ENCODE measurements around the gene UNG. TPM values are rescaled to one million over a fixed set of nuclear protein-coding genes. Genes with fewer than 3 reads are reported as not detected.

The UNG gene
- total and polyA plus RNA-seq, 2 of the 4 experiments (the other 2 are of a cell fraction): 13.3 to 16.0 TPM

DNA sequence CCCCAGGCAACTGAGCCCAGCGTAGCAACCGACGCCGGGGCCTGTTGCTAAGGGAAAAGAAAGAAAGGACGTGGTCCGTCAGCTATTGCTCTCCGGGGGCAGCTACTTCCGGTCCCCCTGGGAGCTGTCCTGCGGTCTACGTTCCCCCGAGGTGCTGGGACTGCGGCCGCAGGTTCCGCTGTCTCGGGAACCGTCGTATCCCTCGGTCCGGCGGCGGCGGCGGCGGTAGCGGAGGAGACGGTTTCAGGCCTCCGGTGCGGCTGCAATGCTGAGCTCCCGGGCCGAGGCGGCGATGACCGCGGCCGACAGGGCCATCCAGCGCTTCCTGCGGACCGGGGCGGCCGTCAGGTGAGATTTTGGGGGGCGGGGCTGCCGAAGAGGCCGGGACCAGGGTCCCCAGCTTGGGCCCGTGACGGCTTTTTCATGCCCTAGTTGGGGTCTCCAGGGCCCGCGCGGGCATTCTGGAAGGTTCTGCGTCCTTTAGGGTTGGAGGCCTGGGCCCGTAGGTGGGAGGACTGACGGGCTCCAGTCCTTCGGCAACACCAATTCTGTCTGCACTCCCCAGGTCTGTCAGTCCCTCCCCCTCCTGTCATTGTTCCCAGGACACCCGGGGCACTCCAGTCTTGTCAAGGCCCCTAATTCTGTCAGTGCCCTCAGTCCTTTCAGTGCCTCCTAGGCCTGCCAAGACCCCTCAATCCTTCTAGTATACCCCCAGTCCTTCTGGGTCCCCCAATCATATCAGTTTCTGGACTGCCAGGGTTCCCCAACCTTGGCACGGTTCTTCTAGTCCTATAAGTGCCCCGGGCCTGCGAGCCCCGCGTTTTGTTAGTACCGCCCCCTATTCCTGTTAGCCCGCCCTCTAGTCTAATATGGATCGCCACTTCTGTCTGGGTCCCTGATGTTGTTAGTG is 44.7 kb upstream of the UNG start, which contains the start of gene USP30:
Gene USP30 (plus strand): TSS at position 163 of the 910 bp plus-strand sequence. CDS start 103 bp downstream, at position 266.
- intact Hi-C loops (cut with micrococcal nuclease): loop anchor here (2.0 kb wide), 1 partner anchor 32 kb away; the partner anchor contains the start of gene SVOP
- 0 out of 2 replicates have a peak, but pooled peaks cover 4% of the 10 kb centered on the region for H3K4me1 ChIP-seq (ENCODE audit: control insufficient read depth, insufficient read depth, low read length)
- peaks cover 11 to 15% of the 10 kb centered on the region in 2 experiments; a peak in 3 of 4 replicates for H3K79me1 ChIP-seq (ENCODE audit: low read depth in 1 of 2, low read length in 2 of 2)
- no peaks in the 10 kb centered on the region for H3K9me3 ChIP-seq (ENCODE audit: control insufficient read depth, insufficient read depth, low read length)
- ChIA-PET CTCF (interaction anchor here (0.7 kb wide), 1 partner anchor 153 kb away, joined by 3 read pairs; no protein-coding TSS in a partner anchor), POLR2A (ENCODE audit: unreplicated experiment) (no interaction called here)
- in situ Hi-C loops (cut with MboI; ENCODE audit: low sequenced_read_pairs): no loop called here
- H3K27me3 ChIP-seq (ENCODE audit: control insufficient read depth, insufficient read depth, low read length): no peaks in the 10 kb centered on the region
- peak within 1 kb of the TSS; percentile 82 for H3K9ac ChIP-seq (ENCODE audit: low read depth, low read length)
- peak within 1 kb of the TSS; percentile 80 for H3K4ac ChIP-seq (ENCODE audit: low read depth, low read length)
- H3K36me3 ChIP-seq (ENCODE audit: control insufficient read depth, insufficient read depth, low read length): no peaks in the 10 kb centered on the region
- H3K18ac ChIP-seq (ENCODE audit: low read depth, low read length): 0 out of 2 replicates have a peak within 1 kb of the TSS, but pooled peaks have one; percentile 7
- H3K14ac ChIP-seq (replicated peaks; ENCODE audit: low read depth, low read length): peak within 1 kb of the TSS; percentile 92
- H4K8ac ChIP-seq (ENCODE audit: low read depth in 2 of 2, low read length in 2 of 2): peak within 1 kb of the TSS; percentile 97 to 99
- TF ChIP-seq RFX5 (IDR thresholded peaks at IDR 0.05; ENCODE audit: low read depth, low read length) (no peak), MAZ (IDR thresholded peaks at IDR 0.05; ENCODE audit: borderline replicate concordance, low read depth, low read length) (peak; percentile 95), CEBPB (IDR thresholded peaks at IDR 0.05; ENCODE audit: low read depth, low read length) (no peak), CHD1 (IDR thresholded peaks at IDR 0.05; ENCODE audit: low read depth, low read length) (no peak), RCOR1 (IDR thresholded peaks at IDR 0.05; ENCODE audit: insufficient replicate concordance, low read length) (no peak), BHLHE40 (IDR thresholded peaks at IDR 0.05; ENCODE audit: low read depth, low read length) (0 out of 2 replicates have a peak, but pooled peaks have one; percentile 32), FOS (IDR thresholded peaks at IDR 0.05; ENCODE audit: low read depth, low read length) (no peak), MXI1 (IDR thresholded peaks at IDR 0.05; ENCODE audit: borderline replicate concordance, low read depth, low read length) (no peak), NFE2L2 (IDR thresholded peaks at IDR 0.05; ENCODE audit: low read depth, low read length) (no peak), ELK1 (IDR thresholded peaks at IDR 0.05; ENCODE audit: borderline replicate concordance, low read depth, low read length) (no peak), POLR2A (IDR thresholded peaks at IDR 0.05; ENCODE audit: low read depth, low read length) (no peak), SMC3 (IDR thresholded peaks at IDR 0.05; ENCODE audit: low read depth, low read length) (no peak), RAD21 (IDR thresholded peaks at IDR 0.05; ENCODE audit: low read length) (no peak)
- TF ChIP-seq, protein P1, sequence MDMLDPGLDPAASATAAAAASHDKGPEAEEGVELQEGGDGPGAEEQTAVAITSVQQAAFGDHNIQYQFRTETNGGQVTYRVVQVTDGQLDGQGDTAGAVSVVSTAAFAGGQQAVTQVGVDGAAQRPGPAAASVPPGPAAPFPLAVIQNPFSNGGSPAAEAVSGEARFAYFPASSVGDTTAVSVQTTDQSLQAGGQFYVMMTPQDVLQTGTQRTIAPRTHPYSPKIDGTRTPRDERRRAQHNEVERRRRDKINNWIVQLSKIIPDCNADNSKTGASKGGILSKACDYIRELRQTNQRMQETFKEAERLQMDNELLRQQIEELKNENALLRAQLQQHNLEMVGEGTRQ (IDR thresholded peaks at IDR 0.05; ENCODE audit: low read depth, low read length): peak; percentile 26; the same call in 1 of the 2 replicates
- peaks cover 5% of the 10 kb centered on the region for H3K9me1 ChIP-seq (ENCODE audit: insufficient read depth, low read length)
- no peak within 1 kb of the TSS for H2AK5ac ChIP-seq (ENCODE audit: low read depth, low read length)
- no TSS peak for BruUV-seq (replicated peaks)
- peak within 1 kb of the TSS; percentile 45; the same call in 1 of the 2 replicates for H3K23ac ChIP-seq (ENCODE audit: low read depth, low read length)
- H3K4me3 ChIP-seq (ENCODE audit: insufficient read depth, low read depth, low read length): peak within 1 kb of the TSS; percentile 63
- peak within 1 kb of the TSS; percentile 42 for H2BK5ac ChIP-seq (ENCODE audit: low read depth, low read length, poor library complexity, severe bottlenecking)
- 2% methylated on average over 21 of the region's 61 CpGs; no CpG with 5 or more reads in 1 of the 2 experiments for WGBS, 2 experiments (ENCODE audit: extremely low coverage in 2 of 2, insufficient read length in 1 of 2)
- peak within 1 kb of the TSS; percentile 70 for H2AK9ac ChIP-seq (replicated peaks; ENCODE audit: low read depth, low read length, poor library complexity)
- H3K4me2 ChIP-seq (ENCODE audit: low read depth, low read length): peak within 1 kb of the TSS; percentile 87
- peak within 1 kb of the TSS; percentile 57 for H4K91ac ChIP-seq (ENCODE audit: insufficient read depth, low read depth, low read length)
- no peaks in the 10 kb centered on the region for H4K20me1 ChIP-seq (ENCODE audit: insufficient read depth, low read length)
- no peak within 1 kb of the TSS for H2BK20ac ChIP-seq (ENCODE audit: low read depth, low read length)
- H4K5ac ChIP-seq (ENCODE audit: low read depth, low read length): peak within 1 kb of the TSS; percentile 87
- dilution Hi-C loops (cut with HindIII; ENCODE audit: low sequenced_read_pairs, unreplicated experiment): no loop called here
- peak; percentile 97 for ATAC-seq (ENCODE audit: low read depth)
- H2BK120ac ChIP-seq (ENCODE audit: low read depth, low read length): no peak within 1 kb of the TSS
- H3K27ac ChIP-seq (ENCODE audit: insufficient read depth, low read length): peak within 1 kb of the TSS; percentile 47
- H2AFZ ChIP-seq (replicated peaks; ENCODE audit: low read length, poor library complexity): peak within 1 kb of the TSS; percentile 100
- 0 out of 2 replicates have a peak within 1 kb of the TSS, but pooled peaks have one; percentile 4 for H3K56ac ChIP-seq (ENCODE audit: extremely low read depth, insufficient read depth, low read length)
- H2BK15ac ChIP-seq (ENCODE audit: low read depth, low read length): no peak within 1 kb of the TSS
- peak; percentile 85 for DNase-seq
